NCI-H1105 (cell line): ENCODE measurements around the gene C3orf20.

ENCODE experiments used
- DNase-seq: peaks from one replicate; lab custom pipeline; 2025; lab: John Stamatoyannopoulos, UW

Gene C3orf20

GRCh38 chr3:14816359-14816758 lies 141.4 kb downstream of the C3orf20 start:
- DNase-seq = no peak

DNA sequence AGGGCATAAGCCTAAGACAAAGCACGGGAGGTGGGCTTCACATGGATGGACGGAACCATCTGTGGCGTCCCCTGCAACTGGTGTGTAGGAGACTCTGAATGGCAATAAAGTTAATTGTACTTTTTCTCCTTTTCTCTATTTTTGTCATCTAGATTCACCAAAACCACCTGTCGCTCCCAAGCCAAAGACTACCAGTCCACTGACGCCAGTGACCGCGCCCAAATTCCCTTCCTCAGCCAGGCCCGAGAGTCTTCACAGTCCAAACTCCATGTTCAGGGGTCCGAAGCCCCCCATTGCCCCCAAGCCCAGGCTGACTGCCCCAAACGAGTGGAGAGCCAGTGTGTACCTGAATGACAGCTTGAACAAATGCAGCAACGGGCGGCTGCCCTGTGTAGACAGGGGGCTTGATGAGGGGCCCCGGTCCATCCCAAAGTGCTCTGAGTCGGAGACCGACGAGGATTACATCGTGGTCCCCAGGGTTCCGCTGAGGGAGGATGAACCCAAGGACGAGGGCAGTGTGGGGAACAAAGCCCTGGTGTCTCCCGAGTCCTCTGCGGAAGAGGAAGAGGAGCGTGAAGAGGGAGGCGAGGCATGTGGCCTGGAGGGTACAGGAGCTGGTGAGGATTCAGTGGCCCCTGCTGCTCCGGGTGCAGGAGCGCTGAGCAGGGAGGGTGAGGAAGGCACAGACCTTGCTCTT lies 144.0 kb downstream of the C3orf20 start, which contains the start of gene FGD5:
FGD5 (plus strand) TSS at position 159 of the 697 bp plus-strand sequence; CDS start at position 269, 110 bp downstream.
- no peak for DNase-seq

- DNase-seq = no peak
Measured at GRCh38 chr3:14819671-14820070, 144.7 kb downstream of the C3orf20 start.

DNA sequence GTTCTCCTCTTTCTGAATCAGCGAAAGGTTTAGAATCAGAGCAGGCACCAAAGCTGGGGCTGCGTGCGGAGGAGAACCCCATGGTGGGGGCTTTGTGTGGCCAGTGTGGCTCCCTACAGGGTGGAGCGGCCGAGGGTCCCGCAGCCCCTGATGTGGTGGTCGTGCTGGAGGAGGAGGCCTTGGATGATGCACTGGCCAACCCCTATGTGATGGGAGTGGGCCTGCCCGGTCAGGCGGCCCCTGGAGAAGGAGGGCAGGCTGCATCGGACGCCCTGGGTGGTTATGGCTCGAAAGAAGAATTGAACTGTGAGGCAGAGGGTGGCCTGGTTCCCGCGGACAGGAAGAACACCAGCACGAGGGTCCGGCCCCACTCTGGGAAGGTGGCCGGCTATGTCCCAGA lies 145.2 kb downstream of the C3orf20 start:
- no peak for DNase-seq

DNA sequence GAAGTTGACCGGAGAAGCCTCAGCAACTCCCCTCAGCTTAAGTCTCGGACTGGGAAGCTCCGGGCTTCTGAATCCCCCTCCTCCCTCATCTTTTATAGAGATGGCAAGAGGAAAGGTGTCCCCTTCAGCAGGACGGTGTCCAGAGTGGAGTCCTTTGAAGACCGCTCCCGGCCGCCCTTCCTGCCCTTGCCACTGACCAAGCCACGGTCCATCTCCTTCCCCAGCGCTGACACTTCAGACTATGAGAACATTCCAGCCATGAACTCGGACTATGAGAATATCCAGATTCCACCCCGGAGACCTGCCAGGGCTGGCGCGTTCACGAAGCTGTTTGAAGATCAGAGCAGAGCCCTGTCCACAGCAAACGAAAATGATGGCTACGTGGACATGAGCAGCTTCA lies 146.2 kb downstream of the C3orf20 start:
- DNase-seq = no peak

GRCh38 chr3:14822134-14822533 lies 147.2 kb downstream of the C3orf20 start:
- DNase-seq = no peak
